ENCODE results near the gene FILIP1L.

The FILIP1L gene

GRCh38 chr3:100075196-100075595 is 39.1 kb downstream of the FILIP1L start:
- TF ChIP-seq TCF12 (IDR thresholded peaks at IDR 0.05; ENCODE audit: low read depth) (no peak), USF1 (IDR thresholded peaks at IDR 0.05) (no peak), ZBTB7A (IDR thresholded peaks at IDR 0.05; ENCODE audit: low read depth) (no peak), FOXM1 (IDR thresholded peaks at IDR 0.05; ENCODE audit: borderline replicate concordance, low read depth) (no peak), MAX (IDR thresholded peaks at IDR 0.05) (no peak), REST (IDR thresholded peaks at IDR 0.05; ENCODE audit: low read depth) (no peak), TEAD4 (IDR thresholded peaks at IDR 0.05) (no peak), EGR1 (IDR thresholded peaks at IDR 0.05) (no peak)

GRCh38 chr3:100073714-100074307 is 40.5 kb downstream of the FILIP1L start:
- TF ChIP-seq NFIC (IDR thresholded peaks at IDR 0.05), result no peak
- TF ChIP-seq CEBPB (IDR thresholded peaks at IDR 0.05), result no peak
- TF ChIP-seq FOXM1 (IDR thresholded peaks at IDR 0.05; ENCODE audit: borderline replicate concordance, low read depth), result no peak
- TF ChIP-seq ZBTB7A (IDR thresholded peaks at IDR 0.05; ENCODE audit: low read depth), result no peak
- TF ChIP-seq USF1 (IDR thresholded peaks at IDR 0.05), result no peak
- TF ChIP-seq TEAD4 (IDR thresholded peaks at IDR 0.05), result no peak
- TF ChIP-seq TCF12 (IDR thresholded peaks at IDR 0.05; ENCODE audit: low read depth), result no peak
- no peak for TF ChIP-seq MAX (IDR thresholded peaks at IDR 0.05)
- TF ChIP-seq REST (IDR thresholded peaks at IDR 0.05; ENCODE audit: low read depth), result no peak
- TF ChIP-seq RAD21 (IDR thresholded peaks at IDR 0.05; ENCODE audit: low read depth), result no peak
- no peak for TF ChIP-seq EGR1 (IDR thresholded peaks at IDR 0.05)
- no peak for TF ChIP-seq EP300 (IDR thresholded peaks at IDR 0.05; ENCODE audit: borderline replicate concordance)
- no peak for TF ChIP-seq TAF1 (IDR thresholded peaks at IDR 0.05; ENCODE audit: low read depth)
- no peak for TF ChIP-seq YY1 (IDR thresholded peaks at IDR 0.05; ENCODE audit: low read depth)
- no peak for TF ChIP-seq CREB1 (IDR thresholded peaks at IDR 0.05; ENCODE audit: low read depth)

- TF ChIP-seq FOXM1 (IDR thresholded peaks at IDR 0.05; ENCODE audit: borderline replicate concordance, low read depth), result no peak
- no peak for TF ChIP-seq EP300 (IDR thresholded peaks at IDR 0.05; ENCODE audit: borderline replicate concordance)
- no peak for TF ChIP-seq CEBPB (IDR thresholded peaks at IDR 0.05)
- no peak for TF ChIP-seq REST (IDR thresholded peaks at IDR 0.05; ENCODE audit: low read depth)
- TF ChIP-seq RAD21 (IDR thresholded peaks at IDR 0.05; ENCODE audit: low read depth), result no peak
- no peak for TF ChIP-seq ZBTB7A (IDR thresholded peaks at IDR 0.05; ENCODE audit: low read depth)
- TF ChIP-seq NFIC (IDR thresholded peaks at IDR 0.05), result no peak
- no peak for TF ChIP-seq TAF1 (IDR thresholded peaks at IDR 0.05; ENCODE audit: low read depth)
- TF ChIP-seq MAX (IDR thresholded peaks at IDR 0.05), result no peak
- no peak for TF ChIP-seq YY1 (IDR thresholded peaks at IDR 0.05; ENCODE audit: low read depth)
- no peak for TF ChIP-seq EGR1 (IDR thresholded peaks at IDR 0.05)
- no peak for TF ChIP-seq USF1 (IDR thresholded peaks at IDR 0.05)
- TF ChIP-seq TCF12 (IDR thresholded peaks at IDR 0.05; ENCODE audit: low read depth), result no peak
- TF ChIP-seq TEAD4 (IDR thresholded peaks at IDR 0.05), result no peak
- no peak for TF ChIP-seq CREB1 (IDR thresholded peaks at IDR 0.05; ENCODE audit: low read depth)
Measured at GRCh38 chr3:100073049-100073713, 41.1 kb downstream of the FILIP1L start.
